GM21528 (cell line): Measurements from ENCODE around the gene COBL.
A peak's percentile ranks its signal among the peaks of the same experiment; 100 is the strongest.
"Not testable (repeated sequence)": the region's sequence is repeated elsewhere in the genome, so short reads cannot be mapped to it uniquely, and the experiment has no call there.

Experiments
- ATAC-seq: cut with Tn5 transposase; IDR thresholded peaks from one replicate; pipeline ENCODE4 v1.9.1; 2021; ENCODE audit warnings: mild to moderate bottlenecking, moderate library complexity; ENCODE audit not compliant: unreplicated experiment, low FRiP score

Gene COBL

DNA sequence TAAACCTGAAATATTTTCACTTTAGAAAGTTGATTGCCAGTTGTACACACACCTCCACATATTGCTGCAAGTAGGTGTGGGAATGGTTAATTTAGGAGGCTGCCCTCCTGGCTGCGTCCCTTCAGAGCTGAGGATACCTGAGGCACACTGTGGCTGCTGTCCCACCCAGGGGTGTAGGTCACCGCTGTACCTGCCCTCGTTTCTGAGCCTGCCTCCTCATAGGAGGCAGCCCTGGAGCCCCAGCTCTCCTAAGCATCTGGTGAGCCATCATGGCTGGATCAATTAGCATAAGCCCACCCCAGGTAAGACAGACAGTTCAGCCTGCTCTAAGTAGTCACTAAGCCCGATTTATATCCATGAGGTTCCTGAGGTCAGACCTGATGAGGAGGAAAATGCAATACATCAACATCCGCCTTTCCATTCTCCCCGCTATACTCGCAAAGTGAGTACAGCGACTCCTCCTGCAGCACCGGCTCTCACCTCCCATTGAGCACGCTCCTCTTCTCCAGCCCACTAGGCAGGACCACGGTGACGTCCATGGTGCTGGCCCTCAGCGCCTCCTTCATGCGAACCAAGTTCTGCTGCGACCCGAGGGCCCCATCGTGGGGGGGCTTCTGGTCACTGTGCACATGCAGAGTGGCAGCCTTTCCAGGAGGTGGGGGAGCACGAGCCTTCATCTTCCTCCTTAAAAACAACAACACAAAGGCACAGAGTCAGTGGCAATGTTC lies 97.2 kb downstream of the COBL start:
- ATAC-seq, result no peak

DNA sequence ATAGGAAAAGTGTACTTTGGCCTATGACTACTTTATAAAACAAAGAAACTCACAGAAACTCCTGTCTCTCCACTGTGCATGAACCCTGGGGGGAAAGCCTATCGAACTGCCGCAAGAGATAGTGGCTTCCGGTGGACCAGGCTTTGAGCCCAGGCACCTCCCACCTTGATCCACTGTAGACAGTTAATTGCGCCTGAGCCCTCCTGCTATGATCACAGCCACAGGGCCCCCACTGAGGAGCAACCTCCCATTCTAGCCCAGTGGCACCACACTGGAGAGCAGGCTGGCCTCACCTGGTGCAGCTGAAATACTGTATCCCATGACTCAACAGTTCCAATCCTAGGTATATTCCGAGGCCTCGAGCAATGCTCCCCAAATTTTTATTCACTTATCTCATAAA lies 98.8 kb downstream of the COBL start:
- no peak for ATAC-seq

DNA sequence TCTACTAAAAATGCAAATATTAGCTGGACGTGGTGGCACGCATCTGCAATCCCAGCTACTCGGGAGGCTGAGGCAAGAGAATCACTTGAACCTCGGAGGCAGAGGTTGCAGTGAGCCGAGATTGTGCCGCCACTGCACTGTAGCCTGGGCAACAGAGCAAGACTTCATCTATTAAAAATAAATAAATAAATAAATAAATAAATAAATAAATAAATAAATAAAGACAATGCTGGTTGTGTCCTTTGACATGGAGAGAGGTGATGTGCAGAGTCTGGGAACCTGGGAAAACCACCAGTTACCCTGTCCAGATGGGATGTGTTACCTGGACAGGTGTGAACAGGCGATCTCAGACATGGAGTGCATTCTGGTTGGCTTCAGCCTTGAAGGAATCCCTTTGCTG lies 102.5 kb downstream of the COBL start:
- no peak for ATAC-seq

DNA sequence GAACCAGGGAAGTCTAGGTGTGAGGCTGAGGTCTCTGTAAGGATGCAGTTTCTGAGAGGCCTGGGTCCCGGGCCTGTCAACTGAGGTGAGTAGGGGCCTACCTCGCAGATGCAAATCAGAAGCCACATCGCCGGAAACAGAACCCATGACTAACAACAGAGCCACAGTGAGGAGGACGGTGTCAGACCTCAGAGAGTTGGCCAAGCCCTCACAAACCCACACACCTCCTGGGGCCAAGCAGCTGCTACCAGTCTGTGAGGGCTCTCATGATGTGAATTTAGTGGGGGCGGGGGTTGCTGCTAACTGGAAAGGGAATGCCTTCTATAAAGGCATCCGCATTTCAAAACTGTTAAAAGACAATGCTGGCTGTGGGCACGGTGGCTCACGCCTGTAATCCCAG lies 103.0 kb downstream of the COBL start:
- no peak for ATAC-seq

DNA sequence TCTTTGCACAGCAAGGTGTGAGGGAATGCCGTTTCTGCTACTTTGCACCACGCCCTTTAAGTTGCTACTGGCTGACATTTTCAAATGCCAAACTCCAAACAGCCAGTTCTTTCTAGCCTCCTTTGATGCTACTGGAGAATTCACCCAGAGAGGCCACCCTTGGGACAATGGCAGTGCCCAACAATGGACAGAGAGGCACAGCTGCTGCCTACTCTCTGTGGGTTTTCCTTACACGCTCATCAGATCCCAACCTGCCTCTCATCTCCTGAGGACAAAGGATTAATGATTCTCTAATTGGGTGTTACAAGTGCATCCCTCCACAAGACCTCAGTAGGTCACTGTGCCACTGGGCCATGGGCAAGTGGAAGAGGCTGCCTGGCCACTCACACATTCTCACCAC lies 105.8 kb downstream of the COBL start:
- ATAC-seq, result no peak

DNA sequence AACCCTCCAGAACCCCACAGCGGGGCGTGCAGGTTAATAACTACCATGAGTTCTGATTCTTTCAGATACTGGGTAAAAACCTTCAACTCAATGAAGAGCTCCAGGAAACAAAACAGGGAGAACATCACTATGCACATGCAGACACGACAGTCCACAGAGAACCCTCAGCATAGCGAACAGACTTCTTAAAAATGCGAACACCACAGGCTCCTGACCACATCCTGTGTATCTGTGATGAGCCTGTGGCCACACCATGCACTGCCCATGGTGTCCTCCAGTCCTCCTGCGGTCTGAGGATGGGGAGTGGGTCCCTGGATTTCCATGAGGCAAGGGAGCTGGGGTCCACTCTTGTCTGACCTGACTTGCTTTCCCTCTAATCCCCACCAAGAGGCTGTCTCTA lies 107.2 kb downstream of the COBL start:
- ATAC-seq, result no peak

DNA sequence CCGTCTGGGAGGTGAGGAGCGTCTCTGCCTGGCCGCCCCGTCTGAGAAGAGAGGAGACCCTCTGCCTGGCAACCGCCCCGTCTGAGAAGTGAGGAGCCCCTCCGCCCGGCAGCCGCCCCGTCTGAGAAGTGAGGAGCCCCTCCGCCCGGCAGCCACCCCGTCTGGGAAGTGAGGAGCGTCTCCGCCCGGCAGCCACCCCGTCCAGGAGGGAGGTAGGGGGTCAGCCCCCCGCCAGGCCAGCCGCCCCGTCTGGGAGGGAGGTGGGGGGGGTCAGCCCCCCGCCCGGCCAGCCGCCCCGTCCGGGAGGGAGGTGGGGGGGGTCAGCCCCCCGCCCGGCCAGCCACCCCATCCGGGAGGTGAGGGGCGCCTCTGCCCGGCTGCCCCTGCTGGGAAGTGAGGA lies 108.5 kb downstream of the COBL start:
- ATAC-seq, result not testable (repeated sequence)

DNA sequence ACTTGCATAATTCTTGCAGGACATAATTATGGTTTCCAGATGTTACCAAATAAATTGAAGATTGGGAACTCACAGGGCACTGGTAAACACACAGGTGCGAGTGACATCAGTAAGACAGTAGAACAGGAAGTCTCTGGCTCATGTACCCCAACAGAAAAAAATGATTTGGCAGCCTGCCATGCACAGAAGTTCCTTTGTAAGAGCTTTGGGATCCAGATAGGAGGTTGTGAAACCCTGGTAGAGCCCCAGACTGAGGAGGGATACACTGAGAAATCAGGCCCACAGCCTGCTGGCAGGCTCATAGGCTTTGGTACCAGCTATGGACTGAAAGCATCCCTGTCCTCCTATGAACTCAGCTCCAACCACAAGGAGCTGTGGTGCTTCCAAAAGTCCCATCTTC lies 118.0 kb downstream of the COBL start:
- no peak for ATAC-seq

DNA sequence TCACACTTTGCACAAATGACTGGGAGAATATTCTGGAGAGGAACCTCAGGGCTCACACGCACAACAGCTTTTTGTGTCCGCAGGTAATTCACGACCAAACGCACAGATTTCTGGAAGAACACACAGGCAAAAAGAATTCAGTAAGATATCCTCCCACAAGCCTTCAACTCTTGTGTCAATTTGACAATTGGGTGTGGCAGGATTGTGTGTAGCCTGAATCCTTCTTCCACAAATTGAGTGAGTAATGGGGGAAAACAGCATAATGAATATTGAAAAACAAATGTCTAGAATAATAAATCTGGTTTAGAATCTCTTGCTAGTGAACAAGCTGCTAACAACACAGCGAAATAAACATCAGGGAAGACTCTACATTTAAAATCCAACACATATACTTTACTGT lies 125.6 kb downstream of the COBL start:
- no peak for ATAC-seq

DNA sequence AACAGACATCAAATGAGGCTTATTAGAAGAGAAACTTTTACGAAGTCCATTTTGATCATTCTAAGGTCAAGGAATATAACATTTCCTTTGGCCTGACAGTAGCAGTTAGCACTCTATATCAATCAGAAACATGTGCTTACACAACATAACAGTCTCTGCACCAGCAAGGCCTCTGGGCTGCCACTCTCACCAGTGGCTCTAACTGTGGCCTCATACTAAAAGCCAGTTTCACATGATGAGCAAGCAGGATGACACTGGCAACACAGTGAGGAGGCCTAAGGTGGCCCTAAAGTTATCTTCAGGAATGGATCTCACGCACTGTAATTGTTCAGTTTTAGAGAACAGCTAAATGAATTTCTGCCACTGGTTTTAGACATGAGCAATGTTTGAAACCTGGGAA lies 126.8 kb downstream of the COBL start:
- no peak for ATAC-seq

DNA sequence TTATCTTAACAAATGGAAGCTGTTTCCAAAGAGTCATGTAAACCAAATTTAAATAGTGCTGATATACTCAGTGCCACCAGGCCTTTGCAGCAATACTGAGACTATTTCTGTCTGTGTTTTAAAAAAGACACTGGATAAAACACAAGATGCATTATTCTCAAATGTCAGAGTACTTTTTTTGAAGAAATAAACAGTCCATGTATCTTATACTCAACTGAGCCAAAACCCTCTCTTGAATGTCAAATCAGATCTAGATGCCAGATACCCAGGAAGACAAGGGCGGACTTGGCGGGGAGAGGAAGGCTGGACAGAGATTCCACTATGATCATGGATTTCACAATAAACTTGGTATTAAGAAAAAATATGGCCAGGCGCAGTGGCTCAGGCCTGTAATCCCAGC lies 127.6 kb downstream of the COBL start:
- no peak for ATAC-seq

DNA sequence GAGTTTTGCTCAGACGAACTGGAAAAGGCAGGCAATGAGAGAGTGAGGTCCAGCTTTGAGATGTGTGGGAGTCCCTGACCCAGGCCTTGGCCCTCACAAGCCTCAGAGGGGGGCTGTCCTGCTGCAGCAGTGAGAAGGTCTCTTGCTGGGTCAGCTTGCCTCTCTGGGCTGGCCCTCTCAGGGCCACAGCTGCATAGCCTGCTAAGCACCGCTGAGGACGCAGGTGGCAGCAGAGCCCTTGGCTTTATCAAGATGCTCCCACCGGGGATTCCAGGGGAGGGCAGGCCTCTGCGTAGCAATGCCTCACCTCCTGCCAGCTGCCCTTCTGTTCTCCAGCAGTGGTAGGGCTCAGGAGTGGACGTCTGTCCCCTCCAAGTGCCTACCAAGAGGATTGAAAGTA lies 128.7 kb downstream of the COBL start:
- no peak for ATAC-seq

DNA sequence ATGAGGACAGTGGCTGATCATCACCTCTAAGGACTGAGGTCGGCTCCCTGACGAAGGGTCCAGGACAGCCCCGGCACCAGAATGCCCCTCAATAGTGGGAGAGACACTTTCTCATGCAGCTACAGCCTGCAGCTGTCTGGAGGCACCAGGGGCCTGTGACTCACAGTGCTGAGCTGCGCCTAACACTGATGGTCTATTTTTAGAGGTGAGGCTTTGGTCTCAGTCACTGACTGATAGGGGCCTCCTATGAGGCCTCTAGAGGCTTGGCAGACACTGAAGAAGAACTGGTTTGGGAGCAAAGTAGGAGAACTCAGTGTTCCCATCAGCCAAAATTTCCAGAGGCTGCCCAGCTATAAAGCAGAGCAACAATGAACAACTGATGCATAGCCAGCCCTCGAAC lies 130.1 kb downstream of the COBL start:
- ATAC-seq, result no peak

DNA sequence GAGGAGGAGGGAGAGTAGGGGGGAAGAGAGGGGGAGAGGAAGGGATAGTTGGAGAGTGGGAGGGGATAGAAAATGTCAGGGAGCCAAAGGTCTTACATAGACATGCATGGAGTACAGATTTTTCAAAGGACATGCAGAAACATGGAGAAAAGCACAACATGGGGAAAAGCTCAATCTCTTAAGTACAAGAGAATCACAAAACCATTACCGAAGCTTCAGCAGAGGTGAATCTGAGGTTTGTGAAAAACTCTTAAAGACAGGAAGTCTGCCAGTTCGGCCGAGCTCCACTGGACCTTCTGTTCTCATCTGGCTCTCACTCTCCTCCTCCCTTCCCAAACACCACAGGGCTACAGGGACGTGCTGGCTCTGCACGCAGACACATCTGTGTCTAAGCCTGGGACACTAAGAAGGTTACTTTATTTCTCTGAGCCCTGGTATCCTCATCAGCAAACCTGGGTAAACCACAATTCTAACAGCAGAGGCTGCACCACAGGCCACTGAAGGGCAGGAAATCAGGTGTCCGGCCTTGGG lies 133.9 kb downstream of the COBL start:
- no peak for ATAC-seq

DNA sequence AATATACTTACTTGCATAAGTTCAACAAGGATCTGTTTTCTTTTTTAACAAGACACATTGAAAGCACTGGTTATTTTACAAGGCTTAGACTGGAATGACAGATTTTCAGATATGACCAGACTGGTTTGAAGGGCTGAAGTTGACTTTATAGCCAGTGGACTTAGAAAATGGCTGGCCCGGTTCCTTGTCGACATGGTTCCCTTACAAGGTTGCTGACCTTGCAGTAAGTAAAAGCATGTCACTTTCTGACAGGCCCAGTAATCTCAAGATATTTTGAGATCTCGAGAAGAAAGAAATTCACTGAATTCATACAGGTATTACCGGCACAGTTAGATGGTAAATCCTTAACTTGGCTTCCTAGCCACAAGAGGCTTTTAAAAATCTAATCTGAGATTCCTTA lies 136.5 kb downstream of the COBL start:
- ATAC-seq, result no peak

DNA sequence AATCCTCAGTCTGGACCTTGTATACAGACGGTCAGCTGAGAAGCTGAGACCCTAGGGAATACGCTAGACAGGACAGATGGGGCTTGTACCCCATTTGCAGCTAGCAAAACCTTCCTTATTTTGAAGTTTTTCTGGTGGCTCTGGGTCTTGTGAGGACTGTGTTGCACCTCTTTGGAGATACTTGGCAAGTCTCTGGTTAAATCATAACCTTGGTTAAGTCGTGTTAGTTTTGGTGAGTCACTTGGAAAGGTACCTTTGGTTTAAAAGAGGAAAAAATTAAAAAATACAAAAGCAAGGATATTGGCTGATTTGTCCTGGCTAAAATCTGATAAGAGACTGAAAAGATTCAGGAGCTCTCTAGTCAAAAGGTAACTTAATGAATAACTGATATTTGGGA lies 140.6 kb downstream of the COBL start:
- no peak for ATAC-seq

DNA sequence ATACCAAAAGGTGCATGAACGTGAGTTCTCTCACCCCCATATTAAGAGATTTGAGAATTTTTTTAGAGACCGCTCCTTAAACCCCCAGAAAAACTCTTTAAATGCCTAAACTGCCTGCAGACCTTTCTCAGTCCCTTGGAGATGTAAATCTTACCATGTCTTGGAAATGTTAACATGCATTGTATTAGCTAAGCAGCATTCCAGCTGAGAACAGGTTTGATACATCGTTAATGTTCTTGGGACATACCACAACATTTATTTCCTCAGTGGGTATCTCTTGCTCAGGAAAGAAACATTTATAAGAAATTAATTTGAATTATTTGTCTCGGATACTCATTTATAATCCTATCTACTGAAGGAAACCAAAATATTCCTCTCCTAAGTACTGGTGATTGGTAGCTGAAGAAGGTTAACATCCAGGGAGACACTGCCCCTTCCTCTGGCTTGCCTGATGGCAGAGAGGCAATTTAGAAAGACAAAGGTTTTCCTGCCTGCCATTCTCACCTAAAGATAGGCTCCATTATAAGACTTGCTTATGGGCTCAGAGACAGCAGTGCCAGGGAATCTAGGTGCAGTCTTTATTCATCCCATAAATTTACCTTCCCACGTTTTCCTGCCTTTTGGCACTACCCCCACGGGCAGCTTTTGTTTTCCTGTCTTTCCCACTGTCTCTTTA lies 141.2 kb downstream of the COBL start:
- ATAC-seq, result no peak

DNA sequence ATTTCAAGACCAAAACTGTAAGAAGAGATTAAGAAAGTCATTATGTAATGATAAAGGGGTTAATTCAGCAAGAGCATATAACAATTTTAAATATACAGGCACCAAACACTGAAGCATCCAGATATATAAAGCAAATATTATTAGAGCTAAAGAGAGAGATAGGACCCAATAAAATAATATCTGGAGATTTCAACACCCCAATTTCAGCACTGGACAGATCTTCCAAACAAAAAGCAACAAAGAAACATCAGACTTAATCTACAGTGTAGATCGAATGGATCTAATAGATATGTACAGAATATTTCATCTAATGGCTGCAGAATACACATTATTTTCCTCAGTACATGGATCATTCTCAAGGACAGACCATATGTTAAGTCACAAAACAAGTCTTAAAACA lies 151.3 kb downstream of the COBL start:
- ATAC-seq, result no peak

DNA sequence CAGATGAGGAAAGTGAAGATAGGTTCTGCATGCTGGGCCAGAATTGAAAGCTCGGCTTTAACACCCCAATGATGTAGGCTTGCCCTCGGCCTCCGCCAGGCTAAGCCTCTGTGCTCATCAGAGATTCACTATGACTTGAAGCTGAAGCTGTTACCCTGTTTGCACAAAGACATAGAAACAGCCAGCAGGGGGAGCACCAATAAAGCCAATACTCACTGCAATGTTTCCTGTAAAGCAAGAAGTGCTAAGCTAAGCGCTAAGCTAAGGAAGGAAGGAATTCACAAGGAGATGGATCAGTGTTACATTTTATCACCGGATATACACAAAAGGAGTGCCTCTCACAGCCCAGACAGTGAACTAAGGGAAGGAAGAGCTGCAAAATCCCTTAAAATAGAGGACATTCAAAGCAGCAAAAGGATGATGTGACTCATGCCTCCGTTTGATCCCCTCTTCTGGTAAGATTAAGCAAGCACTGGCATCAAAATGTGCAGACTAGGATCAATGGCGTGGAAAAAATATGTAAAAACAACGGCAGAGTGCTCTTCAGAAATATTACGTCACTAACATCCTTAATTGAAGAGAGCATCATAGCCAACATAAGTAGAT lies 153.8 kb downstream of the COBL start:
- peak; percentile 93 for ATAC-seq

DNA sequence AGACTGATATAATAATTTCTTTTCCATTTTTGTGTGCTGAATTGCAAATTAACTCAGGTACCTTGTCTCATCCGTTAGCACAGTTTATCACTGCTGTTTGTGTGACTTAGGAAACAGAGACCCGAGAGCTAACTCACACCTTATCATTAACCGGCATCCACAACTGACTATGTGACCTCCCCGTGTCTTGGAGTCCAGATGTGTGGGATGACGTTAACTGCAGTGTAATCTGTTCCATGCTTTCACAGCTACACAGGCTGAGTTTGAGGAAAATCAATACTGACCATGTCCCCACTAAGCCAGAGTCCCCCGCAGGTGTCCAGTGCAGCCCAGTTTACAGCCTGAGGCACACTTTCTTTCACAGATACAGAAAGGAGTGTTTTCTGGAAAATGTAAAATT lies 154.7 kb downstream of the COBL start:
- ATAC-seq, result no peak

DNA sequence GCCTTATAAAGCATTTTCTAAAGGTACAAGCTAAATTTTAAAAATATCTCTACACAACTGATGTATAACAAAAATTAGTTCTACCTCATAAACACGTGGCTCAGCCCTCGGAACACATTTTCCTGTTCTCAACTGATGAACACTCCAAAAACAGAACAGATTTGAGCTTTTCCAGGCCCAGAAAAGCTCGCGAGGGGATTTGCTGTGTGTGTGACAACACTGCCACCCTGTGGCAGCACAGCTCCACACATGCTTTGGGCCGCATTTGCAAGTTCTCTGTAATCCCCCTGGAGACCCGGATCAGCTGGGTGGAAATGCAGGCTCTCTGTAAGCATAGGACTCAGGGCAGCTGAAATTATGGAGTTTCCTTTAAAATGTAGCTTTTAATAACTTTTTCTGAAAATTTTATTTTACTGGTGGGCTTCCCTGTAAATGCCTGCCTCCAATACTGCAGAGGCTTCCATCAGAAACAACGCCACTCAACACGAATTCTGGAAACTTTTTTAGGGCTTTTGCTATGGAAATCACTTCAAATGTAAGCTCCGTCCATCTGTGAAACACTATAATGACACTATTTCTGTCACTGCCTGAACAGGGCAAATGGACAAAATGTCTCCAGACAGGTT lies 155.5 kb downstream of the COBL start:
- peak; percentile 53 for ATAC-seq
